SU-DHL-6 (cell line): ENCODE results near the gene STAU1.

Source experiments
- EZH2phosphoT487 ChIP-seq: fragments of 200-600 bp; sonication (generic), shearing (Covaris generic); conservative IDR thresholded peaks from 2 replicates; pipeline ENCODE4 v1.6.1; 2018; ENCODE audit warnings: mild to moderate bottlenecking, antibody characterized with exemption, low read length, moderate library complexity, mixed read lengths
- TF ChIP-seq, protein P1 (sequence below): fragments of 200-600 bp; sonication (generic); IDR thresholded peaks from one replicate; pipeline ENCODE4 v1.5.1; 2017; ENCODE audit warnings: antibody characterized with exemption, mild to moderate bottlenecking, low read length, moderate library complexity; ENCODE audit not compliant: insufficient read depth, poor library complexity, severe bottlenecking

DNA sequence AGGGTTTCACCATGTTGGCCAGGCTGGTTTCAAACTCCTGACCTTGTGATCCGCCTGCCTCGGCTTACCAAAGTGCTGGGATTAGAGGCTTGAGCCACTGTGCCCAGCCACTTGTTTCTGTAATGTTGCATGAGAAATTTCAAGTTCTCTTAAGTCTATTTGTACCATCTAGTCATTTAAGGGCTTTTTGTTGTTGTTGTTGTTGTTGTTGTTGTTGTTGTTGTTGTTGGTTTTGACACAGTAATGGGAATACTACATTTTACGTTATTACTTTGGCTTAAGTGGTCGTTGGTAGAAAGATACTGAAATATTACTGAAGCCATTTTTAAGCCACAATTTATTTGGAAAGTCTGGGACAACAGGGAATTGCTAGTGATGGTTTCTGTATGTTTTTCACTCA, 90.0 kb downstream of the STAU1 start:
- TF ChIP-seq, protein P1, sequence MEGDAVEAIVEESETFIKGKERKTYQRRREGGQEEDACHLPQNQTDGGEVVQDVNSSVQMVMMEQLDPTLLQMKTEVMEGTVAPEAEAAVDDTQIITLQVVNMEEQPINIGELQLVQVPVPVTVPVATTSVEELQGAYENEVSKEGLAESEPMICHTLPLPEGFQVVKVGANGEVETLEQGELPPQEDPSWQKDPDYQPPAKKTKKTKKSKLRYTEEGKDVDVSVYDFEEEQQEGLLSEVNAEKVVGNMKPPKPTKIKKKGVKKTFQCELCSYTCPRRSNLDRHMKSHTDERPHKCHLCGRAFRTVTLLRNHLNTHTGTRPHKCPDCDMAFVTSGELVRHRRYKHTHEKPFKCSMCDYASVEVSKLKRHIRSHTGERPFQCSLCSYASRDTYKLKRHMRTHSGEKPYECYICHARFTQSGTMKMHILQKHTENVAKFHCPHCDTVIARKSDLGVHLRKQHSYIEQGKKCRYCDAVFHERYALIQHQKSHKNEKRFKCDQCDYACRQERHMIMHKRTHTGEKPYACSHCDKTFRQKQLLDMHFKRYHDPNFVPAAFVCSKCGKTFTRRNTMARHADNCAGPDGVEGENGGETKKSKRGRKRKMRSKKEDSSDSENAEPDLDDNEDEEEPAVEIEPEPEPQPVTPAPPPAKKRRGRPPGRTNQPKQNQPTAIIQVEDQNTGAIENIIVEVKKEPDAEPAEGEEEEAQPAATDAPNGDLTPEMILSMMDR: no peak
- no peak for TF ChIP-seq EZH2phosphoT487
